GM18520 (cell line): ENCODE data around the gene BUD13.

Experiments
- ATAC-seq: cut with Tn5 transposase; IDR thresholded peaks from one replicate; pipeline ENCODE4 v1.9.1; 2021; ENCODE audit not compliant: unreplicated experiment

BUD13 gene

GRCh38 chr11:116720895-116721294, 51.9 kb downstream of the BUD13 start:
- ATAC-seq, result no peak

GRCh38 chr11:116718955-116719501, 53.8 kb downstream of the BUD13 start:
- no peak for ATAC-seq

- no peak for ATAC-seq
Observed at GRCh38 chr11:116716621-116717020, 56.2 kb downstream of the BUD13 start.

- ATAC-seq, result no peak
Observed at GRCh38 chr11:116715383-116715782, 57.4 kb downstream of the BUD13 start.

- no peak for ATAC-seq
Observed at GRCh38 chr11:116714902-116715301, 57.9 kb downstream of the BUD13 start.

GRCh38 chr11:116712428-116712827, 60.4 kb downstream of the BUD13 start:
- ATAC-seq, result no peak

GRCh38 chr11:116710762-116711161, 62.0 kb downstream of the BUD13 start:
- ATAC-seq, result no peak

GRCh38 chr11:116710001-116710674, 62.6 kb downstream of the BUD13 start:
- no peak for ATAC-seq

GRCh38 chr11:116707746-116708145, 65.0 kb downstream of the BUD13 start:
- no peak for ATAC-seq

GRCh38 chr11:116707161-116707629, 65.6 kb downstream of the BUD13 start:
- no peak for ATAC-seq

- ATAC-seq, result no peak
Observed at GRCh38 chr11:116703421-116703820, 69.4 kb downstream of the BUD13 start.

- no peak for ATAC-seq
Observed at GRCh38 chr11:116702772-116703385, 69.9 kb downstream of the BUD13 start.

GRCh38 chr11:116701876-116702275, 70.9 kb downstream of the BUD13 start:
- no peak for ATAC-seq

- no peak for ATAC-seq
Observed at GRCh38 chr11:116701297-116701801, 71.4 kb downstream of the BUD13 start.

GRCh38 chr11:116700586-116701220, 72.1 kb downstream of the BUD13 start:
- no peak for ATAC-seq
